Hippocampal formation (tissue), 2 donors: ENCODE data around the gene TRMT11.
"Not testable (repeated sequence)": the region's sequence is repeated elsewhere in the genome, so short reads cannot be mapped to it uniquely, and the experiment has no call there.

Experiments used
- DNase-seq, 2 donors: peaks; one replicate each; lab custom pipeline; 2025; lab: John Stamatoyannopoulos, UW

The TRMT11 gene

DNA sequence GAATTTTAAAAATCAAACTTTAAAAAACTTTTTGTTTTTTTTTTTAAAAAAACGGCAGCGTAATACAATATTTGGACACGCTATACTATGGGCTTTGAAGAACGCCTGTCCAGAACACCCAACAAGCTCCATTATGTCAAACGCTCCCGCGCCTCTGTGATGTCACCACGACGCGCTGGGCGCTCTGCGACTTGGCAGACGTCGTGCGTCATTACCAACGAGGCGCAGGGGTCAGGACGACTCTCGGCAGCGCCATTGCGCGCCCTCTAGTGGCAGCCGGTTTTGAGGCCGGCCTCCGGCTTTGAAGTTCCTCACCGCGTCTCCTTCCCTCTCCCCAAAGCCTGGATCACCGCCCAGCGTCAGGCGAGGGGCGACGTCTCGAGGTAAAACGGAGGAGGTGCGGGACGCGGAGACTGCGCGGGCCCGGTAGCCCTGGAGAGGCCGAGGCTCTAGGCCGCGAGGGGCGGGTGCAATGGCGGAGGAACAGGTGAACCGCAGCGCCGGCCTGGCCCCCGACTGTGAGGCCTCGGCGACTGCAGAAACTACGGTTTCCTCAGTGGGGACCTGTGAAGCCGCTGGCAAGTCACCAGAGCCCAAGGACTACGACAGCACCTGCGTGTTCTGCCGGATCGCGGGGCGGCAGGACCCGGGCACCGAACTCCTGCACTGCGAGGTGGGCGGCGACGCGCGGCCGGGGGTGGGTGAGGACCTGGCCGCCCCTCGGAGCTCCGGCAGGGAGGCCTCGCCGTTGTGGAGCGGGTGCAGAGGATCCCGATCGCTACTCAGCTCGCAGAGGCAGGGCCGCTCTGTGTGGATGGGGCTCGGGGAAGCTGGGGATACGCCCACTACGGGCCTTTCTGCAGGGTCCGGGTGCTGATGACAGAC is 29.6 kb upstream of the TRMT11 start, which contains the start of gene HINT3:
TSS of gene HINT3 (plus strand) at position 265 of the 885 bp plus-strand sequence. CDS start at position 473, 208 bp downstream.
- peak; percentile 92 to 94 for DNase-seq

- no peak for DNase-seq
Observed at GRCh38 chr6:125957391-125957693, 29.0 kb upstream of the TRMT11 start.

GRCh38 chr6:125957845-125958244 is 28.5 kb upstream of the TRMT11 start:
- peak in 1 of 2 donors; percentile 52 for DNase-seq

DNA sequence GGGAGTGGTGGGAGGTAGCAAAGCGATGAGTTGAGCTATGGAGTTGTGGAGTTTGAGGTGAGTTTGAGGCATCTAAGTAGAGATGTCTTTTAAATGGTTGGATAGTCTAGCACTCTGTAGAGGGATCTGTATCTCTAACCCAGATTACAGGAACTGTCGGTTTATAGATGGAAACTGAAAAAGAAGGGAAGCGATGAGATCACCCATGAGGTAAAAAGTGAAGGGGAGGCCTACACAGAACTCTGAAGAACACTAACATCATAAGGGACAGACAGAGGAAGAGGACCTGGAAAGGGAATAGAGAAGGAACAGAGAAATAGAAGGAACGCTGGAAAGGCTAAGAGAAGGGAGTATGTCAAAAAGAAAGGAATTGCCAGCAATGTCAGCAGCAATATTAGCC is 27.3 kb upstream of the TRMT11 start:
- DNase-seq: no peak

GRCh38 chr6:125961117-125961516 is 25.2 kb upstream of the TRMT11 start:
- DNase-seq: peak in 1 of 2 donors; percentile 82

DNA sequence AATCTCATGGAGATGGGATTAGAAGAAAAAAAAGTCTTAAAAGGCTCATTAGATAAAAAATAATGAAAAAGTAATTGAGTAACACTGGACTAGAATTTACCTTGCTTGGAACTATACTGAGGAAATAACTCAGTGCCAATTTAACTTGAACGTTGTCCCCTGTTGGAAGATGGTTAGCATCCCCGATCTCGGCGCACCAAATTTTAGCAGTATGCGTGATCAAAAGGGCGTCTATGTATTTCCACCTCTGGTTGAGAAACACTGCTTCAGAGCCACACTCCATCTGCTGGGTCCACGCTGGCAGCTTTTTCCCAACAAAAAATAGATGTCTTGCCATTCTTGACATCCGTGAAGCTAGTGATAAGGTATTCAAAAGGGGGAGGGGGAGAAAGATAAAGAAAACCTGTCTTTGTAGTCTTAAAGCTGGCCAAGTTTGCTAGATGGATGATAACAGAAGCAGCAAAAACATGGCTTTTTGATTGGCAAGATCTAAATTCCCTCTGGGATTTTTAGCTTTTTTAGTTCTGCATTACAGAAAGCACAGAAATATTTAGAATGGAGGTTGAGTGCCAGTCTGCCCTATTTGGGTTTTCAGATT is 23.3 kb upstream of the TRMT11 start:
- no peak for DNase-seq

- no peak for DNase-seq
Observed at GRCh38 chr6:125963817-125964216, 22.5 kb upstream of the TRMT11 start.

GRCh38 chr6:125966569-125966968 is 19.8 kb upstream of the TRMT11 start:
- no peak for DNase-seq

DNA sequence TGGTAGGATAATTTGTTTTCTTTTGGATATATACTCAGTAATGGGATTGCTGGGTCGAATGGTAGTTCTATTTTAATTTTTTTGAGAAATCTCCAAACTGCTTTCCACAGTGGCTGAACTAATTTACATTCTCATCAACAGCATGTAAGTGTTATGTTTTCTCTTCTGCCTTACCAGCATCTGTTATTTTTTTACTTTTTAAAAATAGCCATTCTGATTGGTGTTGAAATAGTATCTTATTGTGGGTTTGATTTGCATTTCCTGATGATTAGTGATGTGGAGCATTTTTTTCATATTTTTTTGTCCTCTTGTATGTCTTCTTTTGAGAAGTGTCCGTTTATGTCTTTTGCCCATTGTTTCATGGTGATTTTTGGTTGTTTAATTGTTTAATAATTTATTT is 17.8 kb upstream of the TRMT11 start:
- no peak for DNase-seq

GRCh38 chr6:125970760-125971159 is 15.6 kb upstream of the TRMT11 start:
- no peak for DNase-seq

GRCh38 chr6:125972478-125972877 is 13.9 kb upstream of the TRMT11 start:
- not testable (repeated sequence) for DNase-seq

- DNase-seq: peak in 1 of 2 donors; percentile 78
Observed at GRCh38 chr6:125974214-125974866, 12.0 kb upstream of the TRMT11 start.

- no peak for DNase-seq
Observed at GRCh38 chr6:125979101-125979500, 7.2 kb upstream of the TRMT11 start.

GRCh38 chr6:125981571-125982185 is 4.7 kb upstream of the TRMT11 start:
- DNase-seq: no peak

DNA sequence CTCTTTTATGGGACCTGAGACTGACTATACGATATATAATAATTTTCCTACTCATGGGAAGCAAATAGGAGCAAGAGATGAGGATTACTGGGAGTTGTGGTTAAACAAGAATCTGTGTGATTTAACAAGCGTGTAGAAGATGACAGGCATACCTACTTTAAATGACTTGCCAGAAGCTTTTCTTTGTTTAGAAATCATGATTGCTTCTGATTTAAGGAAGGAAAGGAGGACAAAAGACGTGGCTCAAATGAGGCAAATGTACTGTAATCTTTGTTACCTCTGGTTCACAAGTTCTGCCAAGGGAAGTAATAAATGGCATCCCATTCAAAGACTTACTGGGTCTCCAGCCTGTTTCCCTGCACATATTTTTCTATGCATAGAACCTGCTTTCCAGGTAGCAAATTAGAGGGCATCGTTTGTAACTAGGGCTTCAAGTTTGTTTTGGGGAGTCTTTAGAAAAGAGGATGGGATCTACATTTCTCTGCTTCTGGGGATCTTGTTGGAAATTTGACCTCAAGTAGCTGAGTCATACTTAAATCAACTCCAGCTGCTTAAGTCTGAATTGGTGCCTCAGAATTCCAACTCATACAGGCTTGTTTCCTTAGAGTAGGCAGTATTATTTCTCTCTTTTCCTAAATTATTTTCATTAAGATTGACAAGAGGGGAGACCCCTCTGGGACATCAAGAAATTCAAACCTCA is 2.9 kb upstream of the TRMT11 start:
- DNase-seq: no peak

GRCh38 chr6:125984311-125984710 is 2.0 kb upstream of the TRMT11 start:
- no peak for DNase-seq

DNA sequence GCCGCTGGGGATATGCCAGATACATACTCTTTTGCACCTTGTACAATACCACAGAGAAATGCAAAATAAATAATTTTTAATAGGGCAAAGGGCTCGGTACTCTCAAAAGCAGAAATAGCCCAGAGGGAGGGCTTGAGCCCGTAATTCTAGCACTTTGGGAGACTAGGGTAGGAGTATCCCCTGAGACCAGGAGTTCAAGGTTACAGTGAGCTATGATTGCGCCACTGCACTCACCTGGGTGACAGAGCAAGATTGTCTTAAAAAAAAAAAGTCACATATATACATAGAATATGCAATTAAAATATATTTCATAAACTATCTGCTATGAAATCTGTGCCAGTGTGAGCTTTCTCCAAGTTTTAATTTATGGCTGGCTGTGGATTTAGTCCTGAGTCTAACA is 818 bp upstream of the TRMT11 start:
- DNase-seq: no peak

GRCh38 chr6:125985979-125986300 is 400 bp upstream of the TRMT11 start:
- no peak for DNase-seq

DNA sequence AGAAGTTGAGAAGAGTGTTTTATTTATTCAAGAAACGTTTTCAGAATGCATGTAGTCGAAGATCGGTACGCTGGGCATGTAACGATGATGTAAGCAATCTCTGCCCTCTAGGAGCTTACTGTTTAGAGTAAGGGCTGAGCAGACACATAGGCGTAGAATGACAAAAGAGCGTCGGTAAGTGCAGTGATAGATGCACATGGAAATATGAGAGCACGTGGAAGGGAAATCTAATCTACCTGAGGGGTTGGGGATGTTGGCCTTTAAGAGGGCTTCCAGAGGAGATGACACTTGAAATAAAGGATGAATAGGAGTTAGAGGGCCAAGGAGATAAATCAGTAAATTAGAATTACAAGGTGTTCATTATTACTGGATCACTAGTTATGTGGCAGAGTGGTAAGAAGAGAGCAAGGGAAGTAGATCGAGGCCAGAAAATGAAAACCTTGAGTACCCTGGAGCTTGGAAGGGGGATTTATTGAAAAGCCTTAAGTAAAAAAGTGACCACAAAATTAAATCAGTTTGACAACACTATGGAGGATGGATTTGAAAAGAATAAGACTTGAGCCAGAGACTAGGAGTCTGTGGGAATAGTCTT is 782 bp downstream of the TRMT11 start:
- DNase-seq: no peak

- DNase-seq: no peak
Observed at GRCh38 chr6:125988280-125988679, 1.9 kb downstream of the TRMT11 start.

DNA sequence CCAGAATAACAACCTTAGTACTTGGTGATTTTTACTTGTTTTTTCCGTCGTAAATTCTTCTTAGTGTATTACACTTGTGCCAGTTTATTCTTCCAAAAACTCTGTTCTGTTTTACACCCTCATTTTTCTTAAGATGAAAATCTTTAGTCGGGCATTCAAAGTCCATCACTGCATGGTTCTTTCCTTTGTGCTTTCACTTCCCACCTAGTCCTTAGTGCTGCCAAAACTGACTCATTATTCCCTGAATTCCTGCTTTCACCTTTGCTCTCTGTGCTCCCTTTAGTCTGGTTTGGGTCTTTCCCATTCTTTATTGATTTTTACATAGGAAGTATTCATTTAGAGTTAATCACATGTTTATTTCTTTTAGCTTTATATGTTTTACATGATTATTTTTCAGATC is 3.3 kb downstream of the TRMT11 start:
- no peak for DNase-seq

DNA sequence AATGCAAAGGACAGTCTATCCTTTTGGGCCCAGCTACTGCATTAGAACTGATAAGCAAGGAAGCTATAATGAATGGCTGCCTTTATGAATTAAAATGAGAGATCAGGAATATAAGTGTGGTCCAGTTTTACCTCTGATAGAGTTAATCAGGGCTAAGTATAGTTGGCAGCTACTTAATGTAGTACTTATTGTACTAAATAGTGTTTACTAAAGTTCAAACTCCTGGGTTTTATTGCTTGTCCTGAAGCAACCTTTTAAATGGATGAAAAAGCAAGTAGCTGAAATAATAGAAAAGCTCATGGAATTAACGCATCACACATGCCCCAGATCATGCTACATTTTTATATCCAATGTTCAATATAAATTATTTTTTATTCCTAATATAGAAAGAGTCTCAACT is 5.3 kb downstream of the TRMT11 start:
- no peak for DNase-seq
